GM18519 (cell line): ENCODE results near the gene PNLIP.

ENCODE experiments used
- ATAC-seq: cut with Tn5 transposase; IDR thresholded peaks from one replicate; pipeline ENCODE4 v1.9.1; 2021; ENCODE audit warnings: mild to moderate bottlenecking, moderate library complexity; ENCODE audit not compliant: unreplicated experiment, low FRiP score

PNLIP gene

GRCh38 chr10:116612107-116612769, 66.5 kb downstream of the PNLIP start:
- ATAC-seq = no peak

GRCh38 chr10:116613471-116613870, 67.7 kb downstream of the PNLIP start:
- no peak for ATAC-seq

- ATAC-seq = no peak
Observed at GRCh38 chr10:116614796-116615195, 69.1 kb downstream of the PNLIP start.

GRCh38 chr10:116615199-116615776, 69.6 kb downstream of the PNLIP start:
- ATAC-seq = no peak
